Endothelial cell (in vitro differentiated cells): ENCODE measurements around the gene PCDH19. TPM values are rescaled to one million over a fixed set of nuclear protein-coding genes. Genes with fewer than 3 reads are reported as not detected.

Experiments
- DNase-seq: peaks from one replicate; pipeline ENCODE4 v3.0.0; 2021; ENCODE audit warnings: low spot score
- H3K27ac Mint-ChIP-seq: one replicate; pipeline ENCODE4 v1.8.0; 2021; ENCODE audit warnings: mixed read lengths, inconsistent platforms; ENCODE audit not compliant: unreplicated experiment
- H3K27me3 Mint-ChIP-seq: one replicate; pipeline ENCODE4 v1.8.0; 2021; ENCODE audit warnings: mild to moderate bottlenecking, moderate library complexity, mixed read lengths, inconsistent platforms; ENCODE audit not compliant: unreplicated experiment
- H3K36me3 Mint-ChIP-seq: one replicate; pipeline ENCODE4 v1.8.0; 2021; ENCODE audit warnings: mild to moderate bottlenecking, low read depth, mixed read lengths, inconsistent platforms; ENCODE audit not compliant: unreplicated experiment
- H3K4me1 Mint-ChIP-seq: one replicate; pipeline ENCODE4 v1.8.0; 2021; ENCODE audit warnings: mild to moderate bottlenecking, mixed read lengths, inconsistent platforms; ENCODE audit not compliant: unreplicated experiment
- H3K4me3 Mint-ChIP-seq: one replicate; pipeline ENCODE4 v1.8.0; 2021; ENCODE audit warnings: mild to moderate bottlenecking, mixed read lengths, inconsistent platforms; ENCODE audit not compliant: unreplicated experiment
- H3K9me3 Mint-ChIP-seq: one replicate; pipeline ENCODE4 v1.8.0; 2021; ENCODE audit warnings: mixed read lengths, inconsistent platforms; ENCODE audit not compliant: unreplicated experiment
- CTCF ChIP-seq: fragments of 200-600 bp; sonication (generic); IDR thresholded peaks from one replicate; pipeline ENCODE4 v1.5.0; 2021; ENCODE audit warnings: antibody characterized with exemption; ENCODE audit not compliant: unreplicated experiment
- total RNA-seq: library from RNA; stranded (reverse); fragmentation: NEBNext Ultra II Directional; extraction: Animal tissue kit (Norgen Biotek cat#: 25700); gene quantifications from one replicate; pipeline ENCODE4 v1.2.1, GENCODE V29; 2021; ENCODE audit not compliant: unreplicated experiment

Gene PCDH19
- total RNA-seq, 1 donor from 2014 or later, result 34.9 TPM

GRCh38 chrX:100368167-100368566 lies 41.9 kb downstream of the PCDH19 start:
- no peaks in the 10 kb centered on the region for H3K36me3 Mint-ChIP-seq
- no peak overlapping the region for H3K4me3 Mint-ChIP-seq
- H3K9me3 Mint-ChIP-seq, result no peaks in the 10 kb centered on the region
- peak overlapping the region; percentile 44 for H3K27ac Mint-ChIP-seq
- no peaks in the 10 kb centered on the region for H3K27me3 Mint-ChIP-seq
- peak; percentile 15 for DNase-seq
- TF ChIP-seq CTCF, result peak; percentile 12
- peaks cover 13% of the 10 kb centered on the region for H3K4me1 Mint-ChIP-seq

- TF ChIP-seq CTCF, result no peak
- Mint-ChIP-seq H3K9me3 (no peaks in the 10 kb centered on the region), H3K27ac (no peak overlapping the region), H3K4me1 (peaks cover 23% of the 10 kb centered on the region), H3K4me3 (no peak overlapping the region), H3K36me3 (no peaks in the 10 kb centered on the region), H3K27me3 (no peaks in the 10 kb centered on the region)
- DNase-seq, result no peak
Measured at GRCh38 chrX:100363896-100364295, 46.2 kb downstream of the PCDH19 start.

GRCh38 chrX:100358766-100359165 lies 51.3 kb downstream of the PCDH19 start:
- DNase-seq, result no peak
- Mint-ChIP-seq H3K9me3 (no peaks in the 10 kb centered on the region), H3K27me3 (no peaks in the 10 kb centered on the region), H3K4me3 (no peak overlapping the region), H3K36me3 (no peaks in the 10 kb centered on the region), H3K4me1 (peaks cover 15% of the 10 kb centered on the region), H3K27ac (no peak overlapping the region)
- TF ChIP-seq CTCF, result no peak

GRCh38 chrX:100356351-100356896 lies 53.6 kb downstream of the PCDH19 start:
- no peak overlapping the region for H3K27ac Mint-ChIP-seq
- no peak overlapping the region for H3K4me3 Mint-ChIP-seq
- no peak for TF ChIP-seq CTCF
- no peaks in the 10 kb centered on the region for H3K36me3 Mint-ChIP-seq
- no peak for DNase-seq
- H3K9me3 Mint-ChIP-seq, result no peaks in the 10 kb centered on the region
- H3K27me3 Mint-ChIP-seq, result no peaks in the 10 kb centered on the region
- H3K4me1 Mint-ChIP-seq, result peaks cover 11% of the 10 kb centered on the region

- Mint-ChIP-seq H3K4me3 (no peak overlapping the region), H3K9me3 (no peaks in the 10 kb centered on the region), H3K4me1 (peaks cover 7% of the 10 kb centered on the region), H3K36me3 (no peaks in the 10 kb centered on the region), H3K27me3 (no peaks in the 10 kb centered on the region), H3K27ac (no peak overlapping the region)
- DNase-seq, result no peak
- no peak for TF ChIP-seq CTCF
Measured at GRCh38 chrX:100355680-100356079, 54.4 kb downstream of the PCDH19 start.
